Natural killer cell (primary cell): ENCODE measurements around the gene GPR31. TPM values are rescaled to one million over a fixed set of nuclear protein-coding genes. Genes with fewer than 3 reads are reported as not detected.

Experiments
- ATAC-seq, 3 donors: fragments of 150-1000 bp in 2 of 3; fragments of 200-7000 bp in 1 of 3; cut with Tn5 transposase; 1 replicate in 1 of 3; 2 replicates in 2 of 3; pipeline ENCODE4 v1.10.0; 2021; ENCODE audit warnings: mild to moderate bottlenecking in 2 of 3, moderate library complexity in 2 of 3
- DNase-seq, 2 donors: peaks; one replicate each; pipeline versions ENCODE4 v3.0.0 to v3.0.0-alpha.2; 2013 to 2021; ENCODE audit warnings: mixed read lengths in 1 of 2
- H3K27ac ChIP-seq: one replicate; pipeline ENCODE4 v1.5.1; 2013; ENCODE audit warnings: mild to moderate bottlenecking, low read length
- H3K27me3 ChIP-seq: one replicate; pipeline ENCODE4 v1.6.1; 2013; ENCODE audit warnings: low read length; ENCODE audit not compliant: control insufficient read depth, insufficient read depth
- H3K36me3 ChIP-seq: one replicate; pipeline ENCODE4 v1.6.1; 2013; ENCODE audit warnings: low read length; ENCODE audit not compliant: control insufficient read depth, insufficient read depth
- H3K4me1 ChIP-seq: one replicate; pipeline ENCODE4 v1.6.1; 2013; ENCODE audit warnings: low read length; ENCODE audit not compliant: control insufficient read depth, insufficient read depth
- H3K4me3 ChIP-seq: one replicate; pipeline ENCODE4 v1.5.1; 2013; ENCODE audit warnings: low read length
- H3K9me3 ChIP-seq: one replicate; pipeline ENCODE4 v1.6.1; 2013; ENCODE audit warnings: low read length; ENCODE audit not compliant: control insufficient read depth, insufficient read depth
- H3K27ac Mint-ChIP-seq, 2 donors: one replicate each; pipeline ENCODE4 v1.8.0; 2022; ENCODE audit warnings: mild to moderate bottlenecking in 2 of 2, mixed read lengths in 2 of 2, moderate library complexity in 1 of 2
- H3K27me3 Mint-ChIP-seq, 2 donors: one replicate each; pipeline ENCODE4 v1.8.0; 2022; ENCODE audit warnings: low read depth in 2 of 2, mixed read lengths in 2 of 2
- H3K36me3 Mint-ChIP-seq: one replicate; pipeline ENCODE4 v1.8.0; 2022; ENCODE audit warnings: mixed read lengths
- H3K4me1 Mint-ChIP-seq, 2 donors: one replicate each; pipeline ENCODE4 v1.8.0; 2022; ENCODE audit warnings: mixed read lengths in 2 of 2
- H3K4me3 Mint-ChIP-seq: one replicate; pipeline ENCODE4 v1.8.0; 2022; ENCODE audit warnings: mild to moderate bottlenecking, moderate library complexity, mixed read lengths
- H3K9me3 Mint-ChIP-seq, 2 donors: one replicate each; pipeline ENCODE4 v1.8.0; 2022; ENCODE audit warnings: mixed read lengths in 2 of 2
- CTCF ChIP-seq: fragments of 200-600 bp; IDR thresholded peaks from one replicate; pipeline ENCODE4 v1.8.0; 2022; ENCODE audit warnings: antibody characterized with exemption
- WGBS: methylation state at CpG from one replicate; pipeline ENCODE4 v1.1.7; 2013; ENCODE audit warnings: missing lambda C conversion rate; ENCODE audit not compliant: insufficient coverage; 5-methylcytosine and 5-hydroxymethylcytosine counted together
- intact Hi-C: fragments of 100-400 bp; cut with micrococcal nuclease; formaldehyde crosslinking; loops from one replicate; pipeline ENCODE4 v1.14.2; 2022
- total RNA-seq, 4 donors: library from RNA; stranded (reverse); fragments of 120-200 nt in 1 of 4; gene quantifications; one replicate each; pipeline versions ENCODE4 v1.2.3 to v1.2.4, GENCODE V29; 2013 to 2022

Gene GPR31
- total RNA-seq, 3 donors from 2014 or later (not counting 1 experiment from before 2014, with no cell fraction given) = 0.24 TPM; not detected in 2

DNA sequence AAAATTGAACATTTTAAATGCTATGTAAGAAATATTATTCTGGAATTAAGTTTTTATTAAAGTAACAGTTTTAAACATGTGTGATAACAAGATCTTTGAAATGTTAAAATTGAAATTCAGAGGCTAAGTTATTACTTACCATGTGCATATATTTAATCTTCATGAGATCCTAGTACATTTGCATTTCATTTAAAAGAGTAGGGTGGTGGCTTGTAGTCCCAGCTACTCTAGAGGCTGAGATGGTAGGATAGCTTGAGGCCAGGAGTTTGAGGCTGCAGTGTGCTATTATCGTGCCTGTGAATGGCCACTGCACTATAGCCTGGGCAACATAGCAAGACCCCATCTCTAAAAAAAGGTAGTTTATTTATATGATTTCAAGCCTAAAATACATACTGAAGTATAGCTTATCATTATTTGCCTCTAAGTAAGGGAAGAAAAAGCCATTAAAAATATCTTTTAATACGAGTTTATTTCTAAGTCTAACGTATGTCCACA, 31.9 kb downstream of the GPR31 start:
- no peak for ATAC-seq
- H3K4me1 Mint-ChIP-seq = peaks cover 46 to 49% of the 10 kb centered on the region in 2 donors
- intact Hi-C loops = no loop called here
- H3K4me1 ChIP-seq = peaks cover 55% of the 10 kb centered on the region
- no peaks in the 10 kb centered on the region for H3K27me3 ChIP-seq
- no peak for DNase-seq
- 50% methylated on average over 2 of the region's 3 CpGs for WGBS
- peaks cover 0 to 3% of the 10 kb centered on the region in 2 donors for H3K27me3 Mint-ChIP-seq
- H3K27ac Mint-ChIP-seq = no peak overlapping the region
- H3K36me3 ChIP-seq = no peaks in the 10 kb centered on the region
- TF ChIP-seq CTCF = no peak
- H3K4me3 ChIP-seq = no peak overlapping the region
- no peak overlapping the region for H3K4me3 Mint-ChIP-seq
- no peak overlapping the region for H3K27ac ChIP-seq
- no peaks in the 10 kb centered on the region for H3K9me3 Mint-ChIP-seq
- H3K9me3 ChIP-seq = no peaks in the 10 kb centered on the region
- no peaks in the 10 kb centered on the region for H3K36me3 Mint-ChIP-seq

DNA sequence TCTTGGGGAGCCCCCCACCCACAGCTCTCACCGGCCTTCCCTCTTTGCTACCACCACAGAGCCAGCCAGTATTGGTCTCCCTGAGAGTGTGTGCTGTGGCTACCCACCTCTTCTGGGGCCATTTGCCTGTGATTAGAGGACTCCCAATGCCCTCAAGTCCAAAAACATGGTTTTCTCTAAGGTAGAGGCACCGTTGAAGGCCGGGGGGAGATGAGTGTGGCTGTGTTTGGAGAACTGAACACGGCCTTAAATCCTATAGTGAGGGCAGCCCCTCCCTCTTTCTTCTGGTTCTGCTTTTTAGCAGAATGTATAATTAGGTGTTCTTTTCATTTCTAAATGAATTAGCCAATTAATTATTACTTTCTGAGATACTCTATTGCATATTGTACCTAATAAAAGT, 32.4 kb downstream of the GPR31 start:
- Mint-ChIP-seq H3K36me3 (no peaks in the 10 kb centered on the region), H3K27me3 (peaks cover 0 to 3% of the 10 kb centered on the region in 2 donors), H3K4me3 (no peak overlapping the region), H3K9me3 (no peaks in the 10 kb centered on the region), H3K27ac (no peak overlapping the region), H3K4me1 (peaks cover 51 to 52% of the 10 kb centered on the region in 2 donors)
- Histone ChIP-seq H3K36me3 (no peaks in the 10 kb centered on the region), H3K9me3 (no peaks in the 10 kb centered on the region), H3K4me3 (peak overlapping the region; percentile 48), H3K27me3 (no peaks in the 10 kb centered on the region), H3K27ac (peak overlapping the region; percentile 45), H3K4me1 (peaks cover 52% of the 10 kb centered on the region)
- TF ChIP-seq CTCF = no peak
- 36% methylated on average over 4 of the region's 4 CpGs for WGBS
- DNase-seq = no peak
- intact Hi-C loops = no loop called here
- ATAC-seq = no peak

DNA sequence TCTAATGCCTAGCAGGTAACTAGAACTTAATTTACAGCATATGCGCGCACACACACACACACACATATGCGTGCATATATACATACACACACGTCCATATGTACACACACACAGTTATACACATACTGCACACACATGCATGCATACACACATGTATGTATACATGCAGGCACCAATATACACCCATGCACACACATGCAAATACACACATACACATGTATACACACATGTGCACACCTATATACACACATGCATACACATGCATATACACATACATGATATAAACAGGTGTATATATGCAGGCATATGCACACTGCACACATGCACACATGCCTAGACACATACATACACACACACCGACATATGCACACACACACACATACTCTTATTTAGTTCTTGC, 33.0 kb downstream of the GPR31 start:
- Histone ChIP-seq H3K9me3 (no peaks in the 10 kb centered on the region), H3K4me3 (peak overlapping the region; percentile 48), H3K36me3 (no peaks in the 10 kb centered on the region), H3K4me1 (peaks cover 52% of the 10 kb centered on the region), H3K27ac (no peak overlapping the region), H3K27me3 (no peaks in the 10 kb centered on the region)
- H3K9me3 Mint-ChIP-seq = no peaks in the 10 kb centered on the region
- no peaks in the 10 kb centered on the region for H3K36me3 Mint-ChIP-seq
- peak in 1 of 3 donors; percentile 27 for ATAC-seq
- intact Hi-C loops = no loop called here
- H3K27ac Mint-ChIP-seq = no peak overlapping the region
- no peak for DNase-seq
- TF ChIP-seq CTCF = no peak
- H3K4me3 Mint-ChIP-seq = no peak overlapping the region
- peaks cover 47 to 49% of the 10 kb centered on the region in 2 donors for H3K4me1 Mint-ChIP-seq
- peaks cover 0 to 3% of the 10 kb centered on the region in 2 donors for H3K27me3 Mint-ChIP-seq
- 73% methylated on average over 5 of the region's 5 CpGs for WGBS
